GM19467 (cell line): ENCODE measurements around the gene IGDCC3.

Source experiments
- ATAC-seq: cut with Tn5 transposase; IDR thresholded peaks from one replicate; pipeline ENCODE4 v1.9.1; 2021; ENCODE audit warnings: mild to moderate bottlenecking, moderate library complexity; ENCODE audit not compliant: unreplicated experiment

IGDCC3 gene

DNA sequence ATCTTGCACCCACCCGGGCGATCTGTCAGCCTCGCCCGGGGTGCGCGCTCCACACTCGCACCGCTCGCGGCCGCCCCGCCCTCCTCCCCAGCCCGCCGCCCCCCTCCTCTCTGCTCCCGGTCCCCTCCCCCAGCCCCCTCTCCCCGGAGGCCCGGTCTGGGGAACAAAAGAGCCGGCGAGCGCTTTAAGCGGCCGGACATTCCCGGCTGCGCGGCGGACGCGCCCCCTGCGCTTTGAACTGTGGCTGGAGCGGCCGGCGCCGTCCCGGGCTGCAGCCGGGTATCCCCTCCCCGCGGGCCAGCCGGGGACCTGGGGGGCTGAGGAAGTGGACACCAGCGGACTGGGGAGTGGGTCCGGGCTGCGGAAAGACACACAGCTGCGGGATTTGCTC is at the start of gene IGDCC3:
Gene IGDCC3, minus strand, starts transcription at position 27 of the 391 bp plus-strand sequence. CDS start 214 bp downstream, outside the sequence.
- no peak for ATAC-seq

DNA sequence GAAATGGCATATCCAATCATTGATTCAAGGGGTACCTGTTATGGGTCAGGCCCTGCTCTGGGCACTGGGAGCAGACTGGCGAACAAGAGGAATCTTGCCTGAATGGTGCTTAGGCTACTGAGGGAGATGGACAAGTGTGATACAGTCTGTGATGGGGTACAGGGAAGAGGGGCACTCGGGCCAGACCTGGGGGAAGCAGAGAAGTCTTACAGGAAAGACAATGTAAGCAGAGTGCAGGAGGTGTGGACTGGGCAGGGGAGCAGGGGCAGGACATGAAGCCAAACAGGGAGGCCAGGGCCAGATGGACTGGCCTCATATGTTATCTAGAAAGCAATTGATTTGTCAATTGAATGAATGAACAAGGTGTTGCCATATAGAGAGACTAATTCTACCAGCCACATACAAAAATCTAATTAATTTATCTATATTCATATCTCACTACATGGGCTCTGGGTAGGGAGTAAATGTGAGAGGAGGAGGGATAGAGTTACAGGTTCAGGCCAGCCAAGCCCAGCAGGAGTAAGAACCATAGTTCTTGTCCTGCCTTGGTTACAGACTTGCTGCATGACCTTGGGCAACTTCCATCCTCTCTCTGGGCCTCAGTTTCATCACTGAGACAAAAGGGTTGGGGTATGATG is 48.5 kb upstream of the IGDCC3 start:
- no peak for ATAC-seq

- no peak for ATAC-seq
Observed at GRCh38 chr15:65424683-65425082, 46.9 kb upstream of the IGDCC3 start.

DNA sequence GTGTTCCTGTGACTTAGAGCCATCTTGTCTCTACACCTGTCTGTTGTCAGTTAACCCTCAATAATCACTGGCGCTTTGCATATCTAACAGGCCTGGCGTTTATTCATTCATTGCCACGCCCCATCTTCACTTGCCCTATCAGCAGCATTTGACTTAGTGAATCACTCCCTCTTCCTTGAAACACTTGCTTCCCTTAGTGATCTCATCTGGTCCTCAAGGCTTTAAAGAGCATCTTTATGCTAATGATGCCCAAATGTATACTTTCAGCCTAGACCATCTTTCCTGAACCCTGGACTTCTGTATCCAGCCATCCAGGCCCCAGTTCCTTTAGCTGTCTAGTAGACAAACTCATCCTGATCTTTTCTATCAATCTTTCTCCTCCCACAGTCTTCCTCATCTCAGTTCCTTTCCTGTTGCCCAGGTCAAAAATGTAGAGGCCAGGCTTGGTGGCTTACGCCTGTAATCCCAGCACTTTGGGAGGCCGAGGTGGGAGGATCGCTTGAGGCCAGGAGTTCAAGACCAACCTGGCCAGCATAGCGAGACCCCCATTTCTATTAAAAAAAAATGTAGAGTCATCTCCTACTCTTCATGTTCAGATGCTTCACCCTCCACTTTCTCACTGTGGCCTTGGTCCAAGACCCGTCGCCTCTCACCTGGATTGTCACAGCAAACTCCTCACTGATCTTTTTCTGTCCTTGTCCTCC is 46.3 kb upstream of the IGDCC3 start:
- ATAC-seq, result no peak

DNA sequence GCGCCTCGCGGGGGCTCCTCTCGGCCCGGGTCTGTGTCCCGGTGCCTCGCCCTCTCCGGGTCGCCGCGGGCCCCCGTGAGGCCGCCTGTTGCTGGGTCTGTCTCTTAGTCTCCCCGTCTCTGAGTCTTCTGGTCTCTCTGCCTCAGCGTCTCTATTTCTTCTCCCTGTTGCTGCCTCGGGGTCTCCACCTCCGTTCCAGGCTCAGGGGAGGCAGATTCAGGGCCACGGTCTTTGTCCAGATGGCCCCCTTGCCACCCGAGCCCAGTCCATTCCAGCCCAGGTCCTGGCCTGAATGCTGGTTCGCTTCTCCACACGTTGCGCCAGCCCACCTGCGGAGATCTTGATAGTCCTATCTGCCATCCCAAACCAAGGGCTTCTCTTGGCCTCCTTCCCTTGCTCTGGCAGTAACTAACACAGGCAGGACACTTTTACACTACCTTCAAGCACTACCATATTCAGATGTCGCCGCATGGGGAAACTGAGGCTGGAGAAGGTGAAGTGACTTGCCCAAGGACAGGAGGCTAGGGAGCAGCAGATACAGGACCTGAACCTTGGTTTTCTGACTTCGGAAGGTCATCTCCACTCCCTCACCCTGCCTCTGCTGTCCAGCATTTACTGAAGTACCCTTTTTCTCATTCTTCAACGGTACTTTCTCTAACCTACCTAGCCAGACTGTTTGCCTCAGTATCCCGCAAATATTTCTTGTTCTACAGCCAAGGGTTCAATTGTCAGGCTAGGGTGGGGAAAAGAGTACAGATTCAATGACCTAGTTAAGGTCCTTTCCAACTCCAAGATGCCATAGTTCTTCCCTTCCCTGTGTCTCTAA is 45.6 kb upstream of the IGDCC3 start:
- ATAC-seq, result no peak

GRCh38 chr15:65421360-65422215 is 43.8 kb upstream of the IGDCC3 start:
- ATAC-seq, result no peak

GRCh38 chr15:65420975-65421359 is 43.2 kb upstream of the IGDCC3 start:
- ATAC-seq, result no peak

- no peak for ATAC-seq
Observed at GRCh38 chr15:65418596-65418995, 40.8 kb upstream of the IGDCC3 start.

DNA sequence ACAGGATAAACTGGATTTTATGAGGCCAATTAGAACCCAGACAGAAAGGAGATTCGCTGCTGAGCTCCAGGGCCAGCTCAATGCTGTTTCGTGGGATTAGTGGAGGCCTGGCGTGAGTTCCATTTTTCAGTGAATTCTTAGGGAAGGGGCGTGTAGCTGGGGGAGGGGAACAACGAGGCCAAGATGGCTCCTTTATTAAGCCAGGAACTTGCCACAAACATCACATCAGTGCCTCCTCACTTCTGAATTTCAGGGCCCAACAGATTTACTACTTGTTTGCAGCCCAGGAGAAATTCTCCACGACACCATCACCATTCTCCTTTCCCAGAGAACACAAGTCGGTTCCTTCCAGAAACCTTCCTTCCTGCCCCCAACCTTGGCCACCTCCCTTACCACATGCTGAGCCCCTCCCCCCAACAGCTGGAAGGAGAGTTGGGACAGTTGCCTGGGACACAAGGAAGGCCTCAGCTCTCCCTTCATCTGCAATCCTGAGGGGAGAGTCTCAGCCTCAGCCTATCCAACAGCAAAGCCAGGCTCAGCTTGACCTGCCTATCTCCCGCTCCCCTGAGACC is 39.1 kb upstream of the IGDCC3 start:
- ATAC-seq, result no peak

GRCh38 chr15:65414841-65415621 is 37.2 kb upstream of the IGDCC3 start:
- no peak for ATAC-seq

DNA sequence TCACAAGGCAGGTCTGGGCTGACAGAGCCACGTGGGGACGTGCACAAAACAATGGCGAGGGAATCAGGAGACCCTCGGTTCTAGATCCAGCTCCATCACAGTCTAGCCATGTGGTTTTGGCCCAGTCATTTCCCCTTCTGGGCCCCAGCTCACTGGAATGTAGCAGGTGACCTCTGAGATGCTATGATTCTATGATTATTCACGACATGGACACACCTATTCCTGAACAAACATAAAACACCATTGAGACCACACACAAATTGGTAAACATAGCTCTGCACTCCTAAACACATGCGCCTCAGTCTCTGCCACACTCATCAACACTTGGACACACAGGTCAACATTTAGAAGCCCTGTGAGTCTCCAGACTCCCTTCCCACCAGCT is 36.0 kb upstream of the IGDCC3 start:
- no peak for ATAC-seq

- no peak for ATAC-seq
Observed at GRCh38 chr15:65413051-65413759, 35.4 kb upstream of the IGDCC3 start.

DNA sequence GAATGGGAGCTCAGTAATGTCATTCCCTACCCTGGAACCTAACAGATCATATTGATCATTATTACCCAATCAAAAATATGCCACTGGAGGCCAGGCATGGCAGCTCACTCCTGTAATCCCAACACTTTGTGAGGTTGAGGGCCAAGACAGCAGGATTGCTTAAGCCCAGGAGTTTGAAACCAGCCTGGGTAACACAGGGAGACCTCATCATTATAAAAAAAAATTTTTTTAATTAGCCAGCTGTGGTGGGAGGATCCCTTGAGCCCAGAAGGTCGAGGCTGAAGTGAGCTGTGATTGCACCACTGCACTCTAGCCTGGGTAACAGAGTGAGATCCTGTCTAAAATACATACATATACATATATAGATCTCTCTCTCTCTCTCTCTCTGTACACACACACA is 34.8 kb upstream of the IGDCC3 start:
- no peak for ATAC-seq

DNA sequence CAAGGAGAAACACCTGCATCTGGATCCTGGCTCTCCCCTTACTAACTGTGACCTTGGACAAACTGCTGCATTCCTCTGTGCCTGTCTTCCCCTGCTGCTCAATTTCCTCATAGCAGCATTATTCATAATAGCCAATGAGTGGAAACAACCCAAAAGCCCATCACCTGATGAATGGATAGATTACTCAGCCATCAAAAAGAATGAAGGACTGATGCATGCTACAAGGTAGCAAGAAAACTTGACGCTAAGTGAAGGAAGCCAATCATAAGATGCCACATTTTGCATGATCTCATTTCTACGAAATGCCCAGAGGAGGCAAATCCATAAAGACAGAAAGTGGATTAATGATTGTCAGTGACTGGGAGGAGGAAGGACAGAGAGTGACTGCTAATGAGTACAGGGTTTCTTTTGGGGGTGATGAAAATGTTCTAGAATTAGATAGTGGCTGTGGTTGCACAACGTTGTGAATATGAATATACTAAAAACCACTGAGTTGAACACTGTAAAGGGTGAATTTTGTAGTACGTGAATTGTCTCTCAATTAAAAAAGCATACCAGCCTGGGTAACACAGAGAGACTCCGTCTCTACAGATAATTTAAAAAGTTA is 33.8 kb upstream of the IGDCC3 start:
- ATAC-seq, result no peak

GRCh38 chr15:65410972-65411371 is 33.2 kb upstream of the IGDCC3 start:
- ATAC-seq, result no peak

DNA sequence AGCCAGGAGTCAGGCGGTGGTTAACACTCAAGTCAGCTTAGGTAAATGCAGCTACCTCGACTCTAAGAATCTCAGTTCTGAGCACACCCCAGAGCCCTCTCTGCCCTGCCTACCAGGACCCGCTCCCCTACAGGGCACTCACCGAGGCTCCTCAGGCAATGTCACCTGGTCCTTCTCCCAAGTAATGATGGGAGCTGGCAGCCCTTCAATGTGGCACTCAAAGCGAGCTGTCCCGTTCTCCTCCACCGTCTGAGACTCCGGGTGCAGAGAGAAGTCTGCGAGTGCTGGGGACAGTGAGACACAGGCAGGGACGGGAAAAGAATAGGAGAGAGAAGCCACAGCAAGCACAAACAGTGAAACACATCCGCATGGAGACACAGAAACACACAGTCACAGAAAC is 32.2 kb upstream of the IGDCC3 start:
- ATAC-seq, result no peak

GRCh38 chr15:65409036-65409631 is 31.3 kb upstream of the IGDCC3 start:
- ATAC-seq, result peak; percentile 55

GRCh38 chr15:65408324-65409035 is 30.7 kb upstream of the IGDCC3 start:
- no peak for ATAC-seq
